ENCODE data around the gene FN1.

DNA sequence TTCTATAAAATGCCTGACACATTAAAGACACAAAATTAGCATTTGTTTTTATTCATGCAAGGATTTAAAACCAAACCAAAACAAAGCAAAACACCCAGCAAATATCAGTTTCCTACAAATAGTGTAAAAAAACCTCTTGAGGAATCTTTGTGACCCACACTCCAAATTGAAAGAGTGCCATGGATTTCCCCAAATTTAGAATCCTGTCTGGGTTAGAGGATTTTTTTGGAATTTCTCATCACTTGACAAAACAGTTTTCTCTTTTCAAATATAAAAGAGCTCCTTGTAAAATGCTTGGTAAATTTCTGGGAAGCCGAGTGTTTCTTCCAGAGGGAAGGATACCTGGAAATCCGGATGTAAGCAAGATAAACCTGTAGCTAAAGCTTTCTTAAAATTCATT is 1.7 kb upstream of the FN1 start:
- TF ChIP-seq CTCF (IDR thresholded peaks at IDR 0.05) (no peak), POLR2A (IDR thresholded peaks at IDR 0.05) (no peak)
